ENCODE measurements around the gene STT3B. TPM values are rescaled to one million over a fixed set of nuclear protein-coding genes. Genes with fewer than 3 reads are reported as not detected.

Gene STT3B
- total and polyA plus RNA-seq, 8 donors = 127 to 176 (median 160) TPM

DNA sequence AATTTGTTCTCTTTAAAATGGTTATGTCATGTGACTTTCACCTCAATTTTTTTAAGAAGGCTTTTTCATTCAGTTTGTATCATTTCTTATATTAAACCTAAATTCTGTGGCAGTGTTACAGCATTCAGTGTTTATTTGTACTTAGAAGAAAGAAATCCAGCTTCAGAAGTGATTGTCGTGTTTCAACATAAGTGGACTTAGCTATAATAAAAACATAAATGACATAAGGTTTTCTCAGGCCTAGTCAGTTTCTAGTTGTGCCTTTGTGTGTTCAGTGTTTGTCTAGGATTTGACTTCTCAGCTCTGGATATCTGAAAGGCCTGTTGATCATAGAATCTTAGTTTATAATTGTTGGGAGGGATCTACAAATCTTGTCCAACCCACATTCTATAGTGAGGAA is 80.5 kb downstream of the STT3B start:
- no peak for DNase-seq
- H3K4me1 ChIP-seq = peaks cover 0 to 24% of the 10 kb centered on the region in 2 donors
- intact Hi-C loops (cut with DNase I) = loop anchor here in 1 of 2 donors (5.0 to 10.0 kb wide), 2 partner anchors 152 to 529 kb away; no protein-coding TSS in a partner anchor
- peaks cover 0 to 2% of the 10 kb centered on the region in 2 donors for H3K36me3 ChIP-seq
- H3K27me3 ChIP-seq = no peaks in the 10 kb centered on the region
- no peak for ATAC-seq
- no peak overlapping the region for H3K27ac ChIP-seq
- H3K9me3 ChIP-seq = no peaks in the 10 kb centered on the region
- no peak for TF ChIP-seq CTCF (IDR thresholded peaks at IDR 0.05)
- H3K4me3 ChIP-seq = no peak overlapping the region

GRCh38 chr3:31613654-31614053 is 80.9 kb downstream of the STT3B start:
- H3K4me3 ChIP-seq = no peak overlapping the region
- H3K36me3 ChIP-seq = peaks cover 0 to 2% of the 10 kb centered on the region in 2 donors
- TF ChIP-seq CTCF (IDR thresholded peaks at IDR 0.05) = no peak
- no peaks in the 10 kb centered on the region for H3K27me3 ChIP-seq
- no peaks in the 10 kb centered on the region for H3K9me3 ChIP-seq
- intact Hi-C loops (cut with DNase I) = loop anchor here in 1 of 2 donors (5.0 to 10.0 kb wide), 2 partner anchors 151 to 529 kb away; no protein-coding TSS in a partner anchor
- ATAC-seq (no peak), DNase-seq (no peak)
- H3K27ac ChIP-seq = no peak overlapping the region
- H3K4me1 ChIP-seq = peaks cover 0 to 24% of the 10 kb centered on the region in 2 donors

- peaks cover 0 to 9% of the 10 kb centered on the region in 2 donors for H3K36me3 ChIP-seq
- intact Hi-C loops (cut with DNase I) = loop anchor here in 1 of 2 donors (5.0 to 10.0 kb wide), 2 partner anchors 150 to 528 kb away; no protein-coding TSS in a partner anchor
- H3K9me3 ChIP-seq = no peaks in the 10 kb centered on the region
- H3K27me3 ChIP-seq = no peaks in the 10 kb centered on the region
- DNase-seq (no peak), ATAC-seq (no peak)
- H3K27ac ChIP-seq = no peak overlapping the region
- no peak for TF ChIP-seq CTCF (IDR thresholded peaks at IDR 0.05)
- no peak overlapping the region for H3K4me3 ChIP-seq
- H3K4me1 ChIP-seq = peaks cover 0 to 24% of the 10 kb centered on the region in 2 donors
Measured at GRCh38 chr3:31614162-31614921, 81.6 kb downstream of the STT3B start.

GRCh38 chr3:31615071-31615875 is 82.5 kb downstream of the STT3B start:
- Histone ChIP-seq H3K27me3 (no peaks in the 10 kb centered on the region), H3K27ac (no peak overlapping the region), H3K9me3 (no peaks in the 10 kb centered on the region), H3K4me3 (no peak overlapping the region), H3K4me1 (peaks cover 0 to 24% of the 10 kb centered on the region in 2 donors), H3K36me3 (peaks cover 0 to 18% of the 10 kb centered on the region in 2 donors)
- TF ChIP-seq CTCF (IDR thresholded peaks at IDR 0.05) = no peak
- intact Hi-C loops (cut with DNase I) = loop anchor here in 1 of 2 donors (10.0 kb wide), 1 partner anchor 150 kb away; no protein-coding TSS in a partner anchor
- ATAC-seq (no peak), DNase-seq (no peak)
